Measurements from ENCODE around the gene MAMDC4. TPM values are rescaled to one million over a fixed set of nuclear protein-coding genes. Genes with fewer than 3 reads are reported as not detected.
A peak's percentile ranks its signal among the peaks of the same experiment; 100 is the strongest.

The MAMDC4 gene
- total and polyA plus RNA-seq, 9 donors: 2.7 to 33.5 (median 5.6) TPM

GRCh38 chr9:136808075-136808805 lies 43.9 kb upstream of the MAMDC4 start:
- H3K9me3 ChIP-seq (replicated peaks; ENCODE audit: control insufficient read depth, low read depth, low read length): no peaks in the 10 kb centered on the region
- H3K27ac ChIP-seq (ENCODE audit: low read length): peak overlapping the region; percentile 51
- peaks cover 17% of the 10 kb centered on the region for H3K36me3 ChIP-seq (ENCODE audit: control insufficient read depth, insufficient read depth, low read length)
- under 1% methylated on average over 93 of the region's 93 CpGs for WGBS (ENCODE audit: insufficient coverage)
- H3K27me3 ChIP-seq (ENCODE audit: control insufficient read depth, insufficient read depth, low read length): no peaks in the 10 kb centered on the region
- DNase-seq: peak; percentile 43
- H3K4me3 ChIP-seq (ENCODE audit: low read length): peak overlapping the region; percentile 71
- H3K4me1 ChIP-seq (ENCODE audit: control insufficient read depth, insufficient read depth, low read length): peaks cover 33% of the 10 kb centered on the region

DNA sequence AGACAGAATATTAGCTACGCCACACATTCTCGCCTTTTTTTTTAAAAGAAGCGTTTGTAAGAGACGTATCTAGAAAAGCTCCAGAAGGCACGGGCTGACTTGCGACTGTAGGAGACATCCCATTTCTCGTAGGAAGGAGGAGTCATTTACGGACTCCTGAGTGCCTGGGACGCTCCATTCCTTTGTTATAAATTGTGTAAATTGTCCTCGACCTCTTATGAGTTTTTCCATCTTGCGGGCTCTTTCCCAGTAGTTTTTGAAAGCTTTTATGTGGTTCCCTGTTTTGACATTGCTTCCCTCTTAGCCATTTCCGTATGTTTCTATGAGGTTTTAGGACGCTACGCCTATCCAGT lies 43.4 kb upstream of the MAMDC4 start:
- H3K27ac ChIP-seq (ENCODE audit: low read length): no peak overlapping the region
- H3K27me3 ChIP-seq (ENCODE audit: control insufficient read depth, insufficient read depth, low read length): no peaks in the 10 kb centered on the region
- no peaks in the 10 kb centered on the region for H3K9me3 ChIP-seq (replicated peaks; ENCODE audit: control insufficient read depth, low read depth, low read length)
- H3K36me3 ChIP-seq (ENCODE audit: control insufficient read depth, insufficient read depth, low read length): peaks cover 17% of the 10 kb centered on the region
- WGBS (ENCODE audit: insufficient coverage): 3% methylated on average over 8 of the region's 14 CpGs
- peak overlapping the region; percentile 71 for H3K4me3 ChIP-seq (ENCODE audit: low read length)
- DNase-seq: peak; percentile 27
- H3K4me1 ChIP-seq (ENCODE audit: control insufficient read depth, insufficient read depth, low read length): peaks cover 33% of the 10 kb centered on the region

DNA sequence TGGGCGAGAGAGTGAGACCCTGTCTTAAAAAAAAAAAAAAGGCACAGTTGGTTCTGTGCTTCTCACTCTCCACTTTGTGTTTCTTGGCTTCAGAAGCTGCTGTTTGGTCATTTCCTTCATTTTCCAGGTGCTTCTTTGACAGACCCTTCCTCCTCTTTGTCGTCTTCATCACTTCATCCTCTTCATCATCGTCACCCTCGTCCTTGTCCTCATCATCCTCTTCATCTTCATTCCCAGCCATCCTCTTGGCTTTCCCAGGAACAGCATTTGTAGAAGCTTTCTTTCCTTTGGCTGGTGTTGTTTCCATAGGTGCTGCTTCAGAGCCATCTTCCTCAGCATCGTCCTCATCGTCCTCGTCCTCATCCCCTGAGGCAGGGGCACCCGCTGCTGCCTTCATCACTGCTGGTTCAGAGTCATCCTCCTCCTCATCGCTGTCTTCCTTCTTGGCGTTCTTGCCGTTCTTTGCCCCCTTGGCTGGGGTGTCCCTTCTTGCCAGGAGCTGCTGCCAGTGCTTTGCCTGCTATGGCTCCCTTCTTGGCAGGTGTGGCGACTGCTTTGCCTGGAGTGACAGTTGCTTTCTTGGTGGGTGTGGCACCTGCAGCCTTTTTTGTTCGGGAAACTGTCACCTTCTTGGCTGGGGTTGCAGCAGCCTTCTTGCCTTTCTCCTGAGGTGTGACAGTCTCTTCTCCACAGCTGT lies 37.3 kb upstream of the MAMDC4 start:
- Histone ChIP-seq H3K4me1 (ENCODE audit: control insufficient read depth, insufficient read depth, low read length) (no peaks in the 10 kb centered on the region), H3K4me3 (ENCODE audit: low read length) (no peak overlapping the region), H3K36me3 (ENCODE audit: control insufficient read depth, insufficient read depth, low read length) (peaks cover 31% of the 10 kb centered on the region), H3K27ac (ENCODE audit: low read length) (no peak overlapping the region), H3K27me3 (ENCODE audit: control insufficient read depth, insufficient read depth, low read length) (no peaks in the 10 kb centered on the region), H3K9me3 (replicated peaks; ENCODE audit: control insufficient read depth, low read depth, low read length) (no peaks in the 10 kb centered on the region)
- no peak for DNase-seq
- 96% methylated on average over 13 of the region's 13 CpGs for WGBS (ENCODE audit: insufficient coverage)

GRCh38 chr9:136815422-136815782 lies 36.7 kb upstream of the MAMDC4 start:
- Histone ChIP-seq H3K36me3 (ENCODE audit: control insufficient read depth, insufficient read depth, low read length) (peaks cover 28% of the 10 kb centered on the region), H3K9me3 (replicated peaks; ENCODE audit: control insufficient read depth, low read depth, low read length) (no peaks in the 10 kb centered on the region), H3K27me3 (ENCODE audit: control insufficient read depth, insufficient read depth, low read length) (no peaks in the 10 kb centered on the region), H3K4me1 (ENCODE audit: control insufficient read depth, insufficient read depth, low read length) (no peaks in the 10 kb centered on the region), H3K27ac (ENCODE audit: low read length) (no peak overlapping the region), H3K4me3 (ENCODE audit: low read length) (no peak overlapping the region)
- no peak for DNase-seq
- WGBS (ENCODE audit: insufficient coverage): no CpG with 5 or more reads among the region's 1 CpG

- peak; percentile 39 for DNase-seq
- Histone ChIP-seq H3K27ac (ENCODE audit: low read length) (no peak overlapping the region), H3K36me3 (ENCODE audit: control insufficient read depth, insufficient read depth, low read length) (peaks cover 32% of the 10 kb centered on the region)
Observed at GRCh38 chr9:136820971-136821825, 30.9 kb upstream of the MAMDC4 start.

DNA sequence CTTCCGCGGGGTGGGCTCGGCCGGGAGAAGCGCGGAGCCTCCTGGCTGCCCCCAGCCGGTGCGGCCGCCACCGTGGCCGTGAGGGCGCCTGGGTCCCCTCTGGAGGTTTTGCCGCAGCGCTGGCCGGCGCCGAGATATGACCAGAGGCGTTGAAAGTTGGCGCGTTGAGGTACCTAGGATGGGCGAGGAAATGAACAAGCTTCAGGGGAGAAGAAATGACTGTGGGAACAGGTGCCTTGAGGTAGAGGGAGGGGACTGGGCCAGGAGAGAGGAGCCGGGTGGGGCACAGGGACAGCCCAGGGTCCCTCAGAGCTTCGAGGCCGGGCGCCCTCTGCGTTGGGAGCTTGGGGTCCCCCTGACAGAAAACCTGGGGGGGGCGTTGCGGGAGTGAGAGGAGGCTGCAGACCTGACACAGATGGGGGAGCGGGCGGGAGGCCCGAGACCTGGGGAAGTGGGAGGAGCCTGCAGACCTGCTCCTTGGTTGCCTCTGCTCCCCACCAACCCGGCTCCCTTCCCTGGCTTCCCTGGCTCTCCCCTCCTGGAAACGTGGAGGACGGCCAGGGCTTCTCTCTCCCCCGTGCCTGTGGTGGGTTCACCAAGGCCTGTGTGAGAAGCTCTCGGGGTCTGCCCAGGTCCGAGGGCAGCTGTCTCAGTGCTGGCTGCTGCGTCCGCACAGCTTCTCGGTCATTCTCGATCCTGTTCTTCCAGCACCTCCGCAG lies 30.2 kb upstream of the MAMDC4 start:
- no peak overlapping the region for H3K27ac ChIP-seq (ENCODE audit: low read length)
- no peak overlapping the region for H3K4me3 ChIP-seq (ENCODE audit: low read length)
- peak; percentile 6 for DNase-seq
- peaks cover 14% of the 10 kb centered on the region for H3K4me1 ChIP-seq (ENCODE audit: control insufficient read depth, insufficient read depth, low read length)
- WGBS (ENCODE audit: insufficient coverage): 63% methylated on average over 28 of the region's 42 CpGs
- H3K36me3 ChIP-seq (ENCODE audit: control insufficient read depth, insufficient read depth, low read length): peaks cover 38% of the 10 kb centered on the region
- no peaks in the 10 kb centered on the region for H3K27me3 ChIP-seq (ENCODE audit: control insufficient read depth, insufficient read depth, low read length)
- no peaks in the 10 kb centered on the region for H3K9me3 ChIP-seq (replicated peaks; ENCODE audit: control insufficient read depth, low read depth, low read length)

More at GRCh38 chr9:136820971-136821825, 30.9 kb upstream of the MAMDC4 start:
- Histone ChIP-seq H3K27me3 (ENCODE audit: control insufficient read depth, insufficient read depth, low read length) (no peaks in the 10 kb centered on the region), H3K9me3 (replicated peaks; ENCODE audit: control insufficient read depth, low read depth, low read length) (no peaks in the 10 kb centered on the region), H3K4me3 (ENCODE audit: low read length) (no peak overlapping the region), H3K4me1 (ENCODE audit: control insufficient read depth, insufficient read depth, low read length) (peaks cover 14% of the 10 kb centered on the region)
- WGBS (ENCODE audit: insufficient coverage): 17% methylated on average over 81 of the region's 83 CpGs

GRCh38 chr9:136823136-136824046 lies 28.8 kb upstream of the MAMDC4 start:
- WGBS (ENCODE audit: insufficient coverage): 77% methylated on average over 17 of the region's 30 CpGs
- peaks cover 14% of the 10 kb centered on the region for H3K4me1 ChIP-seq (ENCODE audit: control insufficient read depth, insufficient read depth, low read length)
- H3K4me3 ChIP-seq (ENCODE audit: low read length): no peak overlapping the region
- no peak overlapping the region for H3K27ac ChIP-seq (ENCODE audit: low read length)
- no peaks in the 10 kb centered on the region for H3K27me3 ChIP-seq (ENCODE audit: control insufficient read depth, insufficient read depth, low read length)
- peaks cover 45% of the 10 kb centered on the region for H3K36me3 ChIP-seq (ENCODE audit: control insufficient read depth, insufficient read depth, low read length)
- H3K9me3 ChIP-seq (replicated peaks; ENCODE audit: control insufficient read depth, low read depth, low read length): no peaks in the 10 kb centered on the region
- DNase-seq: peak; percentile 4

GRCh38 chr9:136824496-136825225 lies 27.5 kb upstream of the MAMDC4 start:
- Histone ChIP-seq H3K36me3 (ENCODE audit: control insufficient read depth, insufficient read depth, low read length) (peaks cover 57% of the 10 kb centered on the region), H3K27ac (ENCODE audit: low read length) (peak overlapping the region; percentile 42), H3K4me1 (ENCODE audit: control insufficient read depth, insufficient read depth, low read length) (peaks cover 14% of the 10 kb centered on the region), H3K9me3 (replicated peaks; ENCODE audit: control insufficient read depth, low read depth, low read length) (no peaks in the 10 kb centered on the region), H3K4me3 (ENCODE audit: low read length) (no peak overlapping the region), H3K27me3 (ENCODE audit: control insufficient read depth, insufficient read depth, low read length) (no peaks in the 10 kb centered on the region)
- 86% methylated on average over 15 of the region's 21 CpGs for whole genome bisulfite sequencing (ENCODE audit: insufficient coverage)
- DNase-seq: peak; percentile 48
